ENCODE results near the gene STRN4. TPM values are rescaled to one million over a fixed set of nuclear protein-coding genes. Genes with fewer than 3 reads are reported as not detected.

Gene STRN4
- total RNA-seq, 4 donors from 2014 or later: 81.6 to 306 (median 174) TPM

DNA sequence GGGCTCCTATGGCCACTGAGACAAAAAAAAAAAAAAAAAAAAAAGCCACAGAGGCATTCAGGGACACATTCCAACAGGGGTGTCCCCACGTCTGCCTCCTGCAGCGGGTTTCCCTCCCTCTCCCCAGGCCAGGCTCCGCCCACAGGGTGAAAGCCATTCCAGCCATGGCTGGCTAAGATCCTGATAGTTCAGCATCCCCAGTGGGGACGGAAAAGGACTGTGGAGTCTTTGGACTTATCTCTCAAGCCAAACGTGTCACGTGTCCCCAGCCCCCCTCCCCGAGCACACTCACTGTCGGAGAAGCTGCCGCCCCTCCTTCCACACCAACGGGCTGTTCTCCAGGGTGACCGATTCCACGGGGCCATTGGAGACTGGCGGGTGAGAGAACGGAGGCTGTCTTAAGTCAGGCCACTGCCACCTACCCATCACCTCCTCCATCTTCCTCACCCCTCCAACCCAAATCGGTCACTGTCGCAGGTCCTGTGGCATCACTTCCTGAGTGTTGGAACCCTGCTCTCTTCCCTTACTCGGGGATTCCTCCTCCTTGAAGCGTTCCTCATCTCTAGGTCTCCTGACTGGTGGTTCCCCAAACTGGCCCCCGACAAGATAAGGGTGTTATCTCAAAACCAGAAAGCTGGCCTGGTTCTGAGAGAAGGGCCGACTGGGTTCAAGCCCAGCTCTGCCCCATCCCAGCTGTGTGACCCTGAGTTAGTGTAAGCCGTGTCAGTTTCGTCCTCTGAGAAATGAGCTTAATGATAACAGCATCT, 9.5 kb downstream of the STRN4 start:
- in situ Hi-C loops (cut with MboI; ENCODE audit: low pct_ligation_motif_present in 1 of 4, low pct_unique_long_range_greater_than_20kb in 1 of 4, low sequenced_read_pairs in 3 of 4): no loop called here
- Histone ChIP-seq H3K36me3 (peaks cover 0 to 29% (median 13%) of the 10 kb centered on the region in 4 donors), H3K4me3 (no peak overlapping the region), H3K4me1 (peaks cover 0 to 7% (median under 1%) of the 10 kb centered on the region in 4 donors), H3K27me3 (no peaks in the 10 kb centered on the region), H3K9me3 (no peaks in the 10 kb centered on the region), H3K27ac (no peak overlapping the region)
- WGBS, 2 donors (ENCODE audit: low coverage in 1 of 2): 30 to 84% methylated on average over 2 to 22 of the region's 22 CpGs
- no peak for DNase-seq
- intact Hi-C loops (cut with DNase I; ENCODE audit: low total_unique reads): no loop called here
- TF ChIP-seq POLR2AphosphoS5 (IDR thresholded peaks at IDR 0.05): no peak

DNA sequence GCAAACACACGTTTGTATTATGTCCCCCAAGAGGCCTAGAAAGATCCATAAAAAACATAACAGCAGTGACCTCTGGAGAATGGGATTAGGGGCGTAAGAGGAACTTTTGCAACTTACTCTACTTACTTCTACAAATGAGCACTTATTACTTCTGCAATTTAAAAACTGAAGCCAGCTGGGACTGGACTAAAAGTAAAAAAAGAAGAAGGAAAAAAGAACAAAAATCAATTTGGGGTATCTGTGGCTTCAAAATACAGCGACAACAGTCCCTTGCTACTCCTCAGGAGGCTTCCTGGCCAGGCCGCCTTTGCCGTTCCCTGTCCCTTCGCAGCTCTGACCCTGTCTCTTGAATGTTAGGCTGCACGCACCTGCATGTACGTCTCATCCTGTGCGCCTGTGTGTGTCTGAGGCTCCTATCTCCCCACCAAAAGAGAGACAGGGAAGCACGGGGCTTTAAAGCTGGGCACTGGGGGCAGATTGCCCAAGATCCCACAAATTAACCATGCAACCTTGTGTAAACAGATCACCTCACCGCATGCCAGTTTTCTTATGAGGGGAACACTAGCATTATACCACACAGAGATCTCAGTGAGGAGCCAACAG, 12.5 kb downstream of the STRN4 start:
- DNase-seq: no peak
- H3K27ac ChIP-seq: peak overlapping the region in 2 of 4 donors; percentile 22 to 26
- no peak overlapping the region for H3K4me3 ChIP-seq
- no peaks in the 10 kb centered on the region for H3K9me3 ChIP-seq
- H3K4me1 ChIP-seq: no peaks in the 10 kb centered on the region
- in situ Hi-C loops (cut with MboI; ENCODE audit: low pct_ligation_motif_present in 1 of 4, low pct_unique_long_range_greater_than_20kb in 1 of 4, low sequenced_read_pairs in 3 of 4): no loop called here
- intact Hi-C loops (cut with DNase I; ENCODE audit: low total_unique reads): no loop called here
- TF ChIP-seq POLR2A (IDR thresholded peaks at IDR 0.05): no peak
- TF ChIP-seq, protein P1, sequence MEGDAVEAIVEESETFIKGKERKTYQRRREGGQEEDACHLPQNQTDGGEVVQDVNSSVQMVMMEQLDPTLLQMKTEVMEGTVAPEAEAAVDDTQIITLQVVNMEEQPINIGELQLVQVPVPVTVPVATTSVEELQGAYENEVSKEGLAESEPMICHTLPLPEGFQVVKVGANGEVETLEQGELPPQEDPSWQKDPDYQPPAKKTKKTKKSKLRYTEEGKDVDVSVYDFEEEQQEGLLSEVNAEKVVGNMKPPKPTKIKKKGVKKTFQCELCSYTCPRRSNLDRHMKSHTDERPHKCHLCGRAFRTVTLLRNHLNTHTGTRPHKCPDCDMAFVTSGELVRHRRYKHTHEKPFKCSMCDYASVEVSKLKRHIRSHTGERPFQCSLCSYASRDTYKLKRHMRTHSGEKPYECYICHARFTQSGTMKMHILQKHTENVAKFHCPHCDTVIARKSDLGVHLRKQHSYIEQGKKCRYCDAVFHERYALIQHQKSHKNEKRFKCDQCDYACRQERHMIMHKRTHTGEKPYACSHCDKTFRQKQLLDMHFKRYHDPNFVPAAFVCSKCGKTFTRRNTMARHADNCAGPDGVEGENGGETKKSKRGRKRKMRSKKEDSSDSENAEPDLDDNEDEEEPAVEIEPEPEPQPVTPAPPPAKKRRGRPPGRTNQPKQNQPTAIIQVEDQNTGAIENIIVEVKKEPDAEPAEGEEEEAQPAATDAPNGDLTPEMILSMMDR (IDR thresholded peaks at IDR 0.05): no peak
- TF ChIP-seq POLR2AphosphoS5 (IDR thresholded peaks at IDR 0.05): no peak
- no peak for TF ChIP-seq EP300 (IDR thresholded peaks at IDR 0.05; ENCODE audit: low read depth)
- WGBS, 2 donors (ENCODE audit: low coverage in 1 of 2): 74 to 82% methylated on average over 4 to 11 of the region's 11 CpGs
- H3K36me3 ChIP-seq: peaks cover 0 to 34% (median 17%) of the 10 kb centered on the region in 4 donors
- no peaks in the 10 kb centered on the region for H3K27me3 ChIP-seq

DNA sequence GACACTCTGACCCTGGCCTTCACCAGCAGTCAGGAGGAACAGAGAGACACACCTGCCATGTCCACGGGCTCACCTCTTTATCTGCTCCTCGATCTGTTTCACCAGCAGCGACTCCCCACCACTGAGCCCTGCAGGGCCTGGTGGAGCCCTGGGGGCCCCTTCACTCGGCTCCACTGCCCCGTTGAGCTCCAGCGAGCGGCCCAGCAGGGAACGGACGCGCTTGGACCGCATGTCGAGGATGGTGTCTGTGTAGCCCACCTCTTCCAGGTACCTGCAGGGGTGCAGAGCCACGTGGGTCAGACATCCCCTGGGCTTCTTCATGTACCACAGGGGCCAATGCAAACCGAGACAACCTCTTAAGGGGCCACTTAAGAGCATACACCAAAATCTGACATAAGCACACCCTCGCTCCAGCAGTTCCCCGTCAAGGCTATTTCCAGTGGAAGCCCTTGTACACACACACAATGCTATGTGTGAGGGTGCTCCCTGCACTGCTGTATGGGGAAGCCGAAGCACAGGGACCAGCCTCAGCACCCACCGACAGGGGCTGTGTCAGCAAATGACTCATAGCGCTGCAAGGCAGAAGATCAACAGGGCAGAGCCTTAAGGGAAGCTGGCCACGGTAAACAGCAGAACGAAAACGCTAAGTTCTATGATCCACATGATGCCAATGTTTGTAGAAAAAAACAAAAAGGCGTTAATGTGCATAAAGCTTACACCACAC, 13.1 kb downstream of the STRN4 start:
- peaks cover 0 to 38% (median 17%) of the 10 kb centered on the region in 4 donors for H3K36me3 ChIP-seq

DNA sequence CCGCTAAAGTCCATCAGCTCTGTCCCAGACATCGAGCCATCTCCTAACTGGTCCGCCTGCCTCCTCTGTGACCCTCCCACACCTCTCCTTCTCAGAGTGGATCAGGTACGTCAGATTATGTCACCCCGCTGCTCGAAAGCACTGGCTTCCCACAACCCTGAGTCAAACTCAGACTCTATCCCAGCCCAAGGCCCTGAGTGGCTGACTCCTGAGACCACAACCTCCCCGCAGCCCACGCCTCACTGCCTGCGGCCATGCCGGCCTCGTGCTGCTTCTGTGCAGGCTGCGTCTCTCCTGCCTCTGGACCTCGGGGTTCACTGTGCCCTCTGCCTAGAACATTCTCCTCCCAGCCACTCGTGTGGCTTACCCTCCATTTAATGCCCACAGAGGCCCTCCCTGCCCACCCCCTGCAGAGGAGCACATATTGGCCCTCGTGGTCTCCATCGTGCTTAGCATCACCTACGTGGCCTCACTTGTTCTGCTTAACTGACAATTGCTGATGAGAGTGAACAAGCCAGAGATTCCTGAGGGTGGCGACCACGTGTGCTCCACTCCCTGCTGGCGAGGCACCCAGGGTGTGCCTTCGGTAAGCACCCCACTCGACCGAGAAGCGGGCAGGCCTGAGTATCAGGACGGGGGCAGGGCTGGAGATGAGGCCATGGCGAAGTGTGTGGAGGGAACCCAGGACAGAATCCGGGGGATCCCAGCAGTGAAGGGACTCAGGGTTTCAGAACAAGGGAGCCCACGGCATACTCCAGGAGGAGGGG, 13.9 kb downstream of the STRN4 start:
- Histone ChIP-seq H3K4me1 (no peaks in the 10 kb centered on the region), H3K4me3 (no peak overlapping the region), H3K27ac (no peak overlapping the region), H3K36me3 (peaks cover 0 to 38% (median 13%) of the 10 kb centered on the region in 4 donors), H3K9me3 (no peaks in the 10 kb centered on the region), H3K27me3 (no peaks in the 10 kb centered on the region)
- TF ChIP-seq EP300 (IDR thresholded peaks at IDR 0.05; ENCODE audit: low read depth) (no peak), POLR2AphosphoS5 (IDR thresholded peaks at IDR 0.05) (no peak), POLR2A (IDR thresholded peaks at IDR 0.05) (no peak)
- TF ChIP-seq, protein P1 (IDR thresholded peaks at IDR 0.05): no peak
- no peak for DNase-seq
- 90% methylated on average over 28 of the region's 28 CpGs; no CpG with 5 or more reads in 1 of the 2 donors for WGBS, 2 donors (ENCODE audit: low coverage in 1 of 2)
- in situ Hi-C loops (cut with MboI; ENCODE audit: low pct_ligation_motif_present in 1 of 4, low pct_unique_long_range_greater_than_20kb in 1 of 4, low sequenced_read_pairs in 3 of 4): no loop called here
- intact Hi-C loops (cut with DNase I; ENCODE audit: low total_unique reads): no loop called here

More for the DNA sequence above, 13.1 kb downstream of the STRN4 start:
- no peak overlapping the region for H3K4me3 ChIP-seq
- H3K9me3 ChIP-seq: no peaks in the 10 kb centered on the region
- in situ Hi-C loops (cut with MboI; ENCODE audit: low pct_ligation_motif_present in 1 of 4, low pct_unique_long_range_greater_than_20kb in 1 of 4, low sequenced_read_pairs in 3 of 4) (no loop called here), intact Hi-C loops (cut with DNase I; ENCODE audit: low total_unique reads) (no loop called here)
- H3K27ac ChIP-seq: peak overlapping the region in 2 of 4 donors; percentile 22 to 26
- no peaks in the 10 kb centered on the region for H3K4me1 ChIP-seq
- TF ChIP-seq EP300 (IDR thresholded peaks at IDR 0.05; ENCODE audit: low read depth): no peak
- peak in 1 of 3 donors; percentile 12 for TF ChIP-seq POLR2AphosphoS5 (IDR thresholded peaks at IDR 0.05)
- 84 to 88% methylated on average over 5 to 23 of the region's 23 CpGs for WGBS, 2 donors (ENCODE audit: low coverage in 1 of 2)
- DNase-seq: no peak
- H3K27me3 ChIP-seq: no peaks in the 10 kb centered on the region
